Measurements from ENCODE around the gene ISCU.

The ISCU gene

DNA sequence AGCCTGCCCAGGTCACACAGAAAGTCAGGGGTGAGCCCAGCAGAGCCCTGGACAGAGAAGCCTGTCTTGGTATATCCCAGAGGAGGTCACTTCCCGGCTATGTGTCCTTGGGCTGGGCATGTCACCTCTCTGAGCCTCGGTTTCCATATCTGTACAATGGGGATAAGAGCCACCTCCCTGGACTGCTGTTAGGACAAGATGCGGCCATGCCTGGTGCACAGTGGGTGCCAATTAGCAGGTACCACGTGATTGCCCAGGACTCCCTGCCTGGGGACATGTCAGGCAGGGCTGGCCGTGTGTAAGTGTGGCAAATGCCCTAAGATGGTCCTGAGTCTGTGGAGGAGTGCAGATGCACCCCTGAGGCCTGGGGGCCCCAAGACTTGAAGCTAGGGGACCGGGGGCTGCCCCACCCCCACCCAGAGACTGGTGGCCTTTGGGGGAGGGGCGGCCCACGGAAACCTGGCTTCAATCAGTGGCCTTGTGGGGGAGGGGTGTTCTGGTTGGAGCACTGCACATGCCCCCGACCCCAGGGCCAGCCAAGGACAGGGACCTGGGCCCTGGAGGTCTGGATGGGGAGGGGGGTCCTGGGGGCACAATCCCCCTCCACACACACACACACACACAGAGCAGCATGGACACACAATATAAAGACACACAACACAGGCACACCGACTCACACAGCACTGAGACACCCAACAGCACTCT lies 34.6 kb downstream of the ISCU start:
- WGBS (ENCODE audit: extremely low coverage, insufficient coverage, low lambda C conversion rate), result no CpG with 5 or more reads among the region's 10 CpGs

DNA sequence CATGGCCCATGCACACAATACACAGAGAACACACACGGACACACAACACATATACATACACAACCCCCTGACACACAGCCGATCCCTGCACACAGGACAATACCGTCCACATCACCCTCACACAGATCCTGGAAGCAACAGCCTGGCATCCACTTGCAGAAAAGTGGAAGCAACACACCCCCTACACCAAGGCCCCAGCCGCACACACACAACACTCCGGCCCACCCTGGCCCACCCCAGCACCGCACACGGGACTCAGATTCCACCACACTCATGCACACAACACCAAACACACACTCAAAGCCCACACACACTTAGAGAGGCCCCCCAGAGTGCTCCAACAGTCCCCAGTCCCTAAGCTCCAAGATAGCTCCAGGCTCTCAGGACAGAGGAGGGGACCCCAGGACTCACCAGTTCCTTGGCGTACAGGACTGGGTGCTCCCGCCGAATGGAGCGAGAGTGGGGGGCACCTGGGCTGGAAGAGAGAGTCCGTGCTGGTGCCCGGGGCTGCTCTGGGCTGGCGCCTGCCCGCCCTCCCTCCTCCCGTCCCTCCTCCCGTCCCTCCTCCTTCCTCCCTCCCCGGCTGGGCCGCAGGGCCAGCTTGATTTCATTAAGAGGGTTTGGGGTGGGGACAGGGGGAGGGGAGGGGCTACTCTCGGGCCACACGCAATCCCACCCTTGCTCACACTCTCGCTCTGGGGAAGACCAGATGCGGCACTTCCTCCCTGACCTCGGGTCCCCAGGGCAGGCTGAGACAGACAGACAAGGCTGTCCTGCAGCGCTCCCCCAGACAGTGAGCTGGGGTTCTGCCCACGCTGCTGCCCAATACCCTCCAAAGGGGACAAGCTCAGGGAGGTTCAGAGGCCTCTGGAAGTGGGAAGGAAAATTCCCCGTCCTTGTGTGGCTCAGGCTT lies 35.4 kb downstream of the ISCU start, which contains the start of gene TMEM119:
TSS of gene TMEM119 (minus strand) at position 526 of the 913 bp plus-strand sequence. CDS start 5,701 bp downstream, outside the sequence.
- no peaks in the 10 kb centered on the region for H3K79me2 ChIP-seq (ENCODE audit: control insufficient read depth, insufficient read depth, low read length)
- H3K27me3 ChIP-seq (ENCODE audit: insufficient read depth, low read length, poor library complexity), result no peaks in the 10 kb centered on the region
- H2BK15ac ChIP-seq (replicated peaks; ENCODE audit: low read depth), result no peak within 1 kb of the TSS
- H3K56ac ChIP-seq (ENCODE audit: low read length), result peak within 1 kb of the TSS; percentile 56
- H2BK120ac ChIP-seq (ENCODE audit: low read depth, low read length), result no peak within 1 kb of the TSS
- no peaks in the 10 kb centered on the region for H3K36me3 ChIP-seq (ENCODE audit: control insufficient read depth, insufficient read depth, low read length)
- H2BK5ac ChIP-seq (ENCODE audit: low read length), result no peak within 1 kb of the TSS
- no peak within 1 kb of the TSS for H3K27ac ChIP-seq (ENCODE audit: low read depth, low read length)
- H4K5ac ChIP-seq (ENCODE audit: low read length), result no peak within 1 kb of the TSS
- H3K4me2 ChIP-seq (ENCODE audit: low read length), result no peak within 1 kb of the TSS
- H3K9ac ChIP-seq (ENCODE audit: low read length), result no peak within 1 kb of the TSS
- H3K4me1 ChIP-seq (ENCODE audit: control insufficient read depth, low read depth, low read length), result no peaks in the 10 kb centered on the region
- DNase-seq, result no peak
- no peak within 1 kb of the TSS for H3K4ac ChIP-seq (ENCODE audit: low read depth, low read length)
- H3K18ac ChIP-seq (ENCODE audit: low read length), result no peak within 1 kb of the TSS
- no peak within 1 kb of the TSS for H4K8ac ChIP-seq (ENCODE audit: low read depth, low read length)
- no peaks in the 10 kb centered on the region for H3K79me1 ChIP-seq (ENCODE audit: low read length)
- H3K23ac ChIP-seq (ENCODE audit: low read length), result no peak within 1 kb of the TSS
- no CpG with 5 or more reads among the region's 27 CpGs for WGBS (ENCODE audit: extremely low coverage, insufficient coverage, low lambda C conversion rate)
- H2AK5ac ChIP-seq (ENCODE audit: low read length), result no peak within 1 kb of the TSS
- no peak within 1 kb of the TSS for H3K4me3 ChIP-seq (ENCODE audit: low read length)

More for the DNA sequence above, 34.6 kb downstream of the ISCU start:
- Histone ChIP-seq H4K5ac (ENCODE audit: low read length) (no peak overlapping the region), H2AK5ac (ENCODE audit: low read length) (no peak overlapping the region), H3K79me2 (ENCODE audit: control insufficient read depth, insufficient read depth, low read length) (no peaks in the 10 kb centered on the region), H3K9ac (ENCODE audit: low read length) (no peak overlapping the region), H3K79me1 (ENCODE audit: low read length) (no peaks in the 10 kb centered on the region), H3K18ac (ENCODE audit: low read length) (no peak overlapping the region), H3K4me3 (ENCODE audit: low read length) (no peak overlapping the region), H4K8ac (ENCODE audit: low read depth, low read length) (no peak overlapping the region), H3K27ac (ENCODE audit: low read depth, low read length) (no peak overlapping the region), H2BK120ac (ENCODE audit: low read depth, low read length) (no peak overlapping the region), H3K23ac (ENCODE audit: low read length) (no peak overlapping the region), H3K4me1 (ENCODE audit: control insufficient read depth, low read depth, low read length) (no peaks in the 10 kb centered on the region), H2BK15ac (replicated peaks; ENCODE audit: low read depth) (no peak overlapping the region), H3K4ac (ENCODE audit: low read depth, low read length) (no peak overlapping the region), H3K36me3 (ENCODE audit: control insufficient read depth, insufficient read depth, low read length) (no peaks in the 10 kb centered on the region), H3K4me2 (ENCODE audit: low read length) (no peak overlapping the region), H2BK5ac (ENCODE audit: low read length) (no peak overlapping the region), H3K27me3 (ENCODE audit: insufficient read depth, low read length, poor library complexity) (no peaks in the 10 kb centered on the region), H3K56ac (ENCODE audit: low read length) (no peak overlapping the region)
- DNase-seq, result no peak

DNA sequence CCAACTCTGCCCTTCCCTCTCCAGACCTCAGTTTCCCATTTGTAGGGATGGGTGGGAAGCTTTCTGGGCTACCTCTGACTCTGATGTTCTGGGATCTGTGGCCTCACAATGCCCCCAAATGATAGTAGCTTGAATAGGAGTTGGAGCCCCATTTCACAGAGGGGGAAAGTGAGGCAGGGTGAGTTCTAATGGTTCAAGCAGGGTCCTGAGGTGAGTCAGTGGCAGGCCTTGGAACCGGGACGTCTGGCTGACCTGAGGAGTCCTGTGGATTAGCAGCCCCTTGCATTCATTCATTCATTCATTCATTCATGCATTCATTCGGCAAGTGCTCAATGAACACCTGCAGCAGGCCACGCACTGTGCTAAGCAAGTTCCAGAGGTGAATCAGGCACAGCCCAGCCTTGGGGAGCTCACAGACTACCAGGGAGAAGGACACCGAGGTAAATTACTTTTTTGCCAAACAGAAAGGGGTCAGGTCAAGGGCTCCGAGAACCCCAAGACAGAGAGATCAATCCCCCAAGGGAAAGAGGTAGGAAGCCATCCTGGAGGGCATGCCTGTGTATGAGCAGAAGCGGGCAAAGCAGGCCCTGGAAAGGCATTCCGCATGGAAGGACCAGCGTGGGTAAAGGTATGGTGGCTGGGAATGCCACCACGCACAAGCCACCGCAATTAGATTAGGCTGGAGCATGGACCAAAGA lies 36.3 kb downstream of the ISCU start:
- Histone ChIP-seq H3K23ac (ENCODE audit: low read length) (no peak overlapping the region), H3K27ac (ENCODE audit: low read depth, low read length) (no peak overlapping the region), H3K4me2 (ENCODE audit: low read length) (no peak overlapping the region), H2BK15ac (replicated peaks; ENCODE audit: low read depth) (no peak overlapping the region), H4K8ac (ENCODE audit: low read depth, low read length) (no peak overlapping the region), H3K4me3 (ENCODE audit: low read length) (no peak overlapping the region), H3K9ac (ENCODE audit: low read length) (no peak overlapping the region), H3K27me3 (ENCODE audit: insufficient read depth, low read length, poor library complexity) (no peaks in the 10 kb centered on the region), H3K36me3 (ENCODE audit: control insufficient read depth, insufficient read depth, low read length) (no peaks in the 10 kb centered on the region), H3K4me1 (ENCODE audit: control insufficient read depth, low read depth, low read length) (no peaks in the 10 kb centered on the region), H3K79me2 (ENCODE audit: control insufficient read depth, insufficient read depth, low read length) (no peaks in the 10 kb centered on the region), H3K56ac (ENCODE audit: low read length) (peak overlapping the region; percentile 56), H3K79me1 (ENCODE audit: low read length) (no peaks in the 10 kb centered on the region), H3K18ac (ENCODE audit: low read length) (no peak overlapping the region), H3K4ac (ENCODE audit: low read depth, low read length) (no peak overlapping the region), H2AK5ac (ENCODE audit: low read length) (no peak overlapping the region), H4K5ac (ENCODE audit: low read length) (no peak overlapping the region), H2BK120ac (ENCODE audit: low read depth, low read length) (no peak overlapping the region), H2BK5ac (ENCODE audit: low read length) (no peak overlapping the region)
- no peak for DNase-seq
- no CpG with 5 or more reads among the region's 11 CpGs for WGBS (ENCODE audit: extremely low coverage, insufficient coverage, low lambda C conversion rate)

DNA sequence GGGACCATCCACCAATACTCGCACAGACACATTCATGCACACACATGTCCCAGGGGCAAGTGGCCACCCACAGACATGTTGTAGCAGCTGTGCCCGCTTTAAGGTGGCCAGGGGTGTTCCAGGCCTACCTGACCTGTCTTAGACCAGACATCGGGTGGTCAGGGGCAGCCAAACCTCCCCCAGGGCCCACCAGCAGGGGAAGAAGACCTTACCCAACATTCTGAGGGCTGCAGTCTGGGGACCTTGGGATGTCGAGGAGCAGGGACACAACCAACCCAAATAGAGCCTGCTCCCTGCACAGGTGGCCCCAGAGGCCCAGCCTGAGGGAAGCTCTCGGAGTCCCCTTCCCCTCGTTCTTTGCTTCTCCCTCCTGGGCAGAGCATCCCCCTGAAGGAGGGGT lies 37.1 kb downstream of the ISCU start:
- Histone ChIP-seq H3K4me2 (ENCODE audit: low read length) (no peak overlapping the region), H3K56ac (ENCODE audit: low read length) (no peak overlapping the region), H3K4me1 (ENCODE audit: control insufficient read depth, low read depth, low read length) (no peaks in the 10 kb centered on the region), H3K4me3 (ENCODE audit: low read length) (no peak overlapping the region), H2BK15ac (replicated peaks; ENCODE audit: low read depth) (no peak overlapping the region), H3K18ac (ENCODE audit: low read length) (no peak overlapping the region), H2AK5ac (ENCODE audit: low read length) (no peak overlapping the region), H3K27ac (ENCODE audit: low read depth, low read length) (no peak overlapping the region), H3K9ac (ENCODE audit: low read length) (no peak overlapping the region), H4K5ac (ENCODE audit: low read length) (no peak overlapping the region), H3K23ac (ENCODE audit: low read length) (no peak overlapping the region), H3K4ac (ENCODE audit: low read depth, low read length) (no peak overlapping the region), H3K79me2 (ENCODE audit: control insufficient read depth, insufficient read depth, low read length) (no peaks in the 10 kb centered on the region), H4K8ac (ENCODE audit: low read depth, low read length) (no peak overlapping the region), H3K36me3 (ENCODE audit: control insufficient read depth, insufficient read depth, low read length) (no peaks in the 10 kb centered on the region), H2BK5ac (ENCODE audit: low read length) (no peak overlapping the region), H2BK120ac (ENCODE audit: low read depth, low read length) (no peak overlapping the region), H3K27me3 (ENCODE audit: insufficient read depth, low read length, poor library complexity) (no peaks in the 10 kb centered on the region), H3K79me1 (ENCODE audit: low read length) (no peaks in the 10 kb centered on the region)
- no CpG with 5 or more reads among the region's 6 CpGs for WGBS (ENCODE audit: extremely low coverage, insufficient coverage, low lambda C conversion rate)
- DNase-seq, result no peak

DNA sequence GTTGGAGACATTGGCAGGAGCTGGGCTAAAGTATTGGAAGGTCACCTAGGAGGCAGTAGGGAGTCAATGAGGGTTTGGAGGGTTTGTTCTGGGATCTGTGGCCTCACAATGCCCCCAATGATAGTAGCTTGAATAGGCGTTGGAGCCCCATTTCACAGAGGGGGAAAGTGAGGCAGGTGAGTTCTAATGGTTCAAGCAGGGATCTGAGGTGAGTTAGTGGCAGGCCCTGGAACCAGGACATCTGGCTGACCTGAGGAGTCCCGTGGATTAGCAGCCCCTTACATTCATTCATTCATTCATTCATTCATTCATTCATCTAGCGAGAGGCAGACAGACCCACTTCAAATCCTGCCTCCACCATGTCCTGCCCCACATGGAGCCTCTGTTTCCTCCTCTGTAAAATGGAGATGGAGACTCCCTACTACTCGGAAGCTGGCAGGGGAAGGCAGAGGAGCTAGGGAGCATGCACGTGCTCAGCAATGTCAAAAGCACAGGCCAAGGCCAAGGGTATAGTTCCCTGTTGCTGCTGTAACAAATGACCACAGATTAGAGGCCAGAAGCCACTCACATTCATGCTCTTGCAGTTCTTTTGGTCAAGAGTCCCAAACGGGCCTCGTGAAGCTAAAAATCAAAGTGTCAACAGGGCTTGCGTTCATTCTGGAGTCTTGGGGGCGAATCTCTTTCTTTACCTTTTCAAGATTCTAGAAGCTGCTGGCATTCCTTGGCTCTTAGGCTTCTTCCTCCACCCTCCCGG lies 37.7 kb downstream of the ISCU start:
- H3K27ac ChIP-seq (ENCODE audit: low read depth, low read length), result no peak overlapping the region
- H4K5ac ChIP-seq (ENCODE audit: low read length), result no peak overlapping the region
- H3K79me1 ChIP-seq (ENCODE audit: low read length), result no peaks in the 10 kb centered on the region
- H3K23ac ChIP-seq (ENCODE audit: low read length), result no peak overlapping the region
- H2BK120ac ChIP-seq (ENCODE audit: low read depth, low read length), result no peak overlapping the region
- H4K8ac ChIP-seq (ENCODE audit: low read depth, low read length), result no peak overlapping the region
- no CpG with 5 or more reads among the region's 10 CpGs for whole genome bisulfite sequencing (ENCODE audit: extremely low coverage, insufficient coverage, low lambda C conversion rate)
- no peak overlapping the region for H2BK5ac ChIP-seq (ENCODE audit: low read length)
- no peak overlapping the region for H3K56ac ChIP-seq (ENCODE audit: low read length)
- H2BK15ac ChIP-seq (replicated peaks; ENCODE audit: low read depth), result no peak overlapping the region
- H3K4me3 ChIP-seq (ENCODE audit: low read length), result no peak overlapping the region
- no peaks in the 10 kb centered on the region for H3K4me1 ChIP-seq (ENCODE audit: control insufficient read depth, low read depth, low read length)
- no peak overlapping the region for H2AK5ac ChIP-seq (ENCODE audit: low read length)
- H3K79me2 ChIP-seq (ENCODE audit: control insufficient read depth, insufficient read depth, low read length), result no peaks in the 10 kb centered on the region
- no peak for DNase-seq
- H3K18ac ChIP-seq (ENCODE audit: low read length), result no peak overlapping the region
- no peak overlapping the region for H3K4me2 ChIP-seq (ENCODE audit: low read length)
- H3K4ac ChIP-seq (ENCODE audit: low read depth, low read length), result no peak overlapping the region
- no peak overlapping the region for H3K9ac ChIP-seq (ENCODE audit: low read length)
- H3K27me3 ChIP-seq (ENCODE audit: insufficient read depth, low read length, poor library complexity), result no peaks in the 10 kb centered on the region
- no peaks in the 10 kb centered on the region for H3K36me3 ChIP-seq (ENCODE audit: control insufficient read depth, insufficient read depth, low read length)
